B cell (primary cell): Measurements from ENCODE around the gene NUP85. TPM values are rescaled to one million over a fixed set of nuclear protein-coding genes. Genes with fewer than 3 reads are reported as not detected.

Experiments
- ATAC-seq: fragments of 200-7000 bp; cut with Tn5 transposase; one replicate; pipeline ENCODE4 v1.10.0; 2021; ENCODE audit warnings: low read depth, mild to moderate bottlenecking, moderate number of reproducible peaks, moderate library complexity
- CTCF ChIA-PET: fragments of 350-600 bp; sonication (Branson Sonifier 250); formaldehyde crosslinking; loops from one replicate; lab custom pipeline; 2021; ENCODE audit warnings: antibody characterized with exemption, inconsistent platforms; lab: Charles Lee
- POLR2A ChIA-PET: fragments of 350-600 bp; sonication (Branson Sonifier 250); formaldehyde crosslinking; loops from one replicate; lab custom pipeline; 2021; ENCODE audit warnings: antibody characterized with exemption; lab: Charles Lee
- DNase-seq: peaks from one replicate; pipeline ENCODE4 v3.0.0; 2013
- H2AFZ ChIP-seq: 2 replicates; pipeline ENCODE4 v1.6.1; 2012; ENCODE audit warnings: mild to moderate bottlenecking, low read depth, low read length; ENCODE audit not compliant: insufficient read depth, poor library complexity, severe bottlenecking
- H3K27ac ChIP-seq, 2 donors: 1 replicate in 1 of 2; 2 replicates in 1 of 2; pipeline ENCODE4 v1.5.1; 2012 to 2013; ENCODE audit warnings: low read length in 2 of 2, mild to moderate bottlenecking in 2 of 2, moderate library complexity in 1 of 2
- H3K27me3 ChIP-seq, 4 experiments: fragments of 200-600 bp in 1 of 4; sonication (generic) in 1 of 4; replicated peaks in 1 of 4; 1 replicate in 2 of 4; 2 replicates in 2 of 4; pipeline versions ENCODE4 v1.6.1 to v1.7.0; 2013 to 2016; ENCODE audit warnings: low read length in 3 of 4, mild to moderate bottlenecking in 2 of 4, mixed read lengths in 1 of 4, moderate library complexity in 1 of 4; ENCODE audit not compliant: insufficient read depth in 4 of 4, control insufficient read depth in 3 of 4; ENCODE audit errors: control extremely low read depth in 1 of 4
- H3K36me3 ChIP-seq, 2 experiments: replicated peaks in 1 of 2; 1 replicate in 1 of 2; 2 replicates in 1 of 2; pipeline versions ENCODE4 v1.6.1 to v1.7.1; 2013; ENCODE audit warnings: low read length in 1 of 2; ENCODE audit not compliant: insufficient read depth in 2 of 2, control insufficient read depth in 1 of 2; ENCODE audit errors: control extremely low read depth in 1 of 2, extremely low read depth in 1 of 2
- H3K4me1 ChIP-seq, 2 donors: fragments of 200-600 bp in 1 of 2; sonication (generic) in 1 of 2; 1 replicate in 1 of 2; 2 replicates in 1 of 2; pipeline versions ENCODE4 v1.5.1 to v1.6.1; 2013 to 2017; ENCODE audit warnings: low read length in 2 of 2; ENCODE audit not compliant: control insufficient read depth in 2 of 2, insufficient read depth in 2 of 2
- H3K4me2 ChIP-seq: replicated peaks from 2 replicates; pipeline ENCODE3; 2012; ENCODE audit warnings: mild to moderate bottlenecking, low read depth, low read length; ENCODE audit not compliant: poor library complexity, severe bottlenecking
- H3K4me3 ChIP-seq, 5 experiments: fragments of 200-600 bp in 1 of 5; sonication (generic) in 1 of 5; 1 replicate in 3 of 5; 2 replicates in 2 of 5; pipeline versions ENCODE4 v1.5.1 to v1.7.0; 2011 to 2016; ENCODE audit warnings: low read length in 4 of 5, mild to moderate bottlenecking in 4 of 5, low read depth in 2 of 5, control low read depth in 1 of 5, moderate library complexity in 1 of 5; ENCODE audit not compliant: insufficient read depth in 1 of 5; ENCODE audit errors: control extremely low read depth in 1 of 5, extremely low read depth in 1 of 5
- H3K79me2 ChIP-seq: fragments of 200-600 bp; sonication (generic); one replicate; pipeline ENCODE4 v1.6.0; 2016; ENCODE audit warnings: low read length; ENCODE audit not compliant: control insufficient read depth, insufficient read depth
- H3K9ac ChIP-seq: fragments of 200-600 bp; sonication (generic); 2 replicates; pipeline ENCODE4 v1.6.1; 2017; ENCODE audit warnings: mild to moderate bottlenecking, low read length, moderate library complexity
- H3K9me3 ChIP-seq, 3 donors: one replicate each; pipeline versions ENCODE4 v1.6.1 to v1.7.1; 2013; ENCODE audit warnings: low read length in 2 of 3; ENCODE audit not compliant: control insufficient read depth in 2 of 3, insufficient read depth in 1 of 3; ENCODE audit errors: control extremely low read depth in 1 of 3
- H4K20me1 ChIP-seq: 2 replicates; pipeline ENCODE4 v1.6.0; 2012; ENCODE audit warnings: mild to moderate bottlenecking, low read length; ENCODE audit not compliant: insufficient read depth, control insufficient read depth, poor library complexity, severe bottlenecking
- H3K27ac Mint-ChIP-seq: one replicate; pipeline ENCODE4 v1.8.0; 2021; ENCODE audit warnings: mixed read lengths
- H3K27me3 Mint-ChIP-seq: one replicate; pipeline ENCODE4 v1.8.0; 2021; ENCODE audit warnings: mixed read lengths
- H3K4me1 Mint-ChIP-seq: one replicate; pipeline ENCODE4 v1.8.0; 2021; ENCODE audit warnings: mixed read lengths
- H3K4me3 Mint-ChIP-seq: one replicate; pipeline ENCODE4 v1.8.0; 2021; ENCODE audit warnings: mixed read lengths
- H3K9me3 Mint-ChIP-seq: one replicate; pipeline ENCODE4 v1.8.0; 2022; ENCODE audit warnings: mixed read lengths; ENCODE audit not compliant: insufficient read depth
- CTCF ChIP-seq: fragments of 200-600 bp; IDR thresholded peaks from one replicate; pipeline ENCODE4 v1.8.0; 2022; ENCODE audit warnings: antibody characterized with exemption, mild to moderate bottlenecking
- EZH2 ChIP-seq: IDR thresholded peaks from 2 replicates; pipeline ENCODE4 v1.6.1; 2012; ENCODE audit warnings: borderline replicate concordance, low read depth, mild to moderate bottlenecking, moderate library complexity, low read length; ENCODE audit not compliant: insufficient read depth, poor library complexity, severe bottlenecking
- WGBS: methylation state at CpG from one replicate; pipeline ENCODE4 v1.1.5; 2013; ENCODE audit warnings: missing lambda C conversion rate; ENCODE audit not compliant: insufficient coverage; 5-methylcytosine and 5-hydroxymethylcytosine counted together
- intact Hi-C: fragments of 100-400 bp; cut with micrococcal nuclease; formaldehyde crosslinking; loops from one replicate; pipeline ENCODE4 v1.10.0; 2022
- polyA plus RNA-seq: library from polyadenylated mRNA; depleted of rRNA; stranded (reverse); fragments of >200 nt; gene quantifications from 2 replicates; pipeline ENCODE4 v1.2.3, GENCODE V29; 2012
- total RNA-seq, 2 donors: library from RNA; stranded (reverse); fragments of 120-200 nt in 1 of 2; gene quantifications; 1 replicate in 1 of 2; 2 replicates in 1 of 2; pipeline versions ENCODE4 v1.2.3 to v1.2.4, GENCODE V29; 2013 to 2022

The NUP85 gene
- total and polyA plus RNA-seq, 2 donors (not counting 1 experiment from before 2014, with no cell fraction given) = 97.5 to 142 TPM

- no peaks in the 10 kb centered on the region for H3K27me3 Mint-ChIP-seq
- H3K9me3 ChIP-seq = no peaks in the 10 kb centered on the region
- intact Hi-C loops = no loop called here
- H3K79me2 ChIP-seq = no peaks in the 10 kb centered on the region
- ChIA-PET POLR2A (interaction anchor here (1.4 kb wide), 1 partner anchor 12 kb away, joined by 3 read pairs; no protein-coding TSS in a partner anchor), CTCF (interaction anchor here (0.7 to 2.3 kb wide), 4 partner anchors 12 to 83 kb away, joined by 3 to 7 read pairs (median 4); partner anchors contain the start of gene MIF4GD)
- H3K27ac Mint-ChIP-seq = no peak overlapping the region
- no peak overlapping the region for H3K4me3 Mint-ChIP-seq
- H3K4me2 ChIP-seq = no peak overlapping the region
- no peaks in the 10 kb centered on the region for H4K20me1 ChIP-seq
- no peak overlapping the region for H3K4me3 ChIP-seq
- no peaks in the 10 kb centered on the region for H3K36me3 ChIP-seq
- no peak for TF ChIP-seq CTCF
- DNase-seq (no peak), ATAC-seq (no peak)
- peaks cover 9% of the 10 kb centered on the region for H3K4me1 Mint-ChIP-seq
- H2AFZ ChIP-seq = no peak overlapping the region
- H3K27me3 ChIP-seq = no peaks in the 10 kb centered on the region
- H3K9me3 Mint-ChIP-seq = no peaks in the 10 kb centered on the region
- H3K27ac ChIP-seq = no peak overlapping the region
- peaks cover 2 to 6% of the 10 kb centered on the region in 2 donors for H3K4me1 ChIP-seq
- 100% methylated on average over 3 of the region's 6 CpGs for WGBS
- H3K9ac ChIP-seq = no peak overlapping the region
Observed at GRCh38 chr17:75188614-75189013, 16.9 kb upstream of the NUP85 start.

- H3K4me2 ChIP-seq = no peak overlapping the region
- no peaks in the 10 kb centered on the region for H3K79me2 ChIP-seq
- no peak for TF ChIP-seq CTCF
- no peak for TF ChIP-seq EZH2
- H3K27me3 Mint-ChIP-seq = no peaks in the 10 kb centered on the region
- WGBS = 95% methylated on average over 3 of the region's 4 CpGs
- no peak overlapping the region for H3K4me3 ChIP-seq
- no peaks in the 10 kb centered on the region for H3K9me3 ChIP-seq
- ChIA-PET CTCF (interaction anchor here (1.2 to 2.5 kb wide), 3 partner anchors 10 to 77 kb away, joined by 4 to 13 read pairs (median 11); no protein-coding TSS in a partner anchor), POLR2A (interaction anchor here (0.7 kb wide), 1 partner anchor 89 kb away, joined by 5 read pairs; no protein-coding TSS in a partner anchor)
- no peaks in the 10 kb centered on the region for H3K4me1 ChIP-seq
- no peaks in the 10 kb centered on the region for H4K20me1 ChIP-seq
- no peaks in the 10 kb centered on the region for H3K27me3 ChIP-seq
- H3K27ac ChIP-seq = no peak overlapping the region
- intact Hi-C loops = no loop called here
- H3K9me3 Mint-ChIP-seq = no peaks in the 10 kb centered on the region
- ATAC-seq (no peak), DNase-seq (no peak)
- H3K4me1 Mint-ChIP-seq = no peaks in the 10 kb centered on the region
- no peak overlapping the region for H2AFZ ChIP-seq
- no peak overlapping the region for H3K9ac ChIP-seq
- H3K27ac Mint-ChIP-seq = no peak overlapping the region
- H3K4me3 Mint-ChIP-seq = no peak overlapping the region
- H3K36me3 ChIP-seq = no peaks in the 10 kb centered on the region
Observed at GRCh38 chr17:75191584-75191983, 13.9 kb upstream of the NUP85 start.
